K562 (cell line): ENCODE measurements around the gene HSPA6.
"Not testable (repeated sequence)": the region's sequence is repeated elsewhere in the genome, so short reads cannot be mapped to it uniquely, and the experiment has no call there.

Experiments used
- EGR1 ChIP-seq: fragments of 450-650 bp; conservative IDR thresholded peaks from 2 replicates; pipeline ENCODE4 v1.6.1; 2017; ENCODE audit warnings: mild to moderate bottlenecking
- NR2C2 ChIP-seq, 2 experiments: fragments of 200-800 bp in 1 of 2; sonication (Bioruptor generic) in 1 of 2; sonication (generic) in 1 of 2; formaldehyde crosslinking in 1 of 2; IDR thresholded peaks; 2 replicates each; pipeline versions ENCODE4 v1.6.1 to v1.8.0; 2016 to 2022; ENCODE audit warnings: mild to moderate bottlenecking in 1 of 2, missing compliant biosample characterization in 1 of 2, missing genetic modification characterization in 1 of 2, missing genetic modification reagents in 1 of 2
- ZNF197 ChIP-seq: fragments of 200-800 bp; sonication (Bioruptor generic); IDR thresholded peaks from 2 replicates; pipeline ENCODE4 v1.6.1; 2016; ENCODE audit warnings: low read depth, missing genetic modification characterization, missing compliant biosample characterization

- not testable (repeated sequence) for TF ChIP-seq EGR1; ZNF197 (CRISPR knock-in tag); NR2C2 (CRISPR knock-in tag; IDR thresholded peaks at IDR 0.05); NR2C2 (tag; IDR thresholded peaks at IDR 0.05)
Observed at GRCh38 chr1:161537068-161537669, 12.8 kb downstream of the HSPA6 start.
